ENCODE results near the gene NDUFB8. TPM values are rescaled to one million over a fixed set of nuclear protein-coding genes. Genes with fewer than 3 reads are reported as not detected.
A peak's percentile ranks its signal among the peaks of the same experiment; 100 is the strongest.

Gene NDUFB8
- total and polyA plus RNA-seq, 2 of the 4 experiments (the other 2 are of a cell fraction): 99.1 to 265 TPM

GRCh38 chr10:100535715-100536353 is 6.2 kb upstream of the NDUFB8 start, which contains the start of gene HIF1AN:
TSS of gene HIF1AN (plus strand) at chr10:100535943. CDS start at chr10:100535959, 16 bp downstream.
- TF ChIP-seq RAD21 (IDR thresholded peaks at IDR 0.05; ENCODE audit: low read length) (peak; percentile 25; the same call in 1 of the 2 replicates), MAZ (IDR thresholded peaks at IDR 0.05; ENCODE audit: borderline replicate concordance, low read depth, low read length) (peak; percentile 90; the same call in 1 of the 2 replicates), MAFK (IDR thresholded peaks at IDR 0.05; ENCODE audit: low read depth, low read length) (no peak), CTCF (conservative IDR thresholded peaks at IDR 0.05; ENCODE audit: low read depth, low read length) (peak; percentile 93), RFX5 (IDR thresholded peaks at IDR 0.05; ENCODE audit: low read depth, low read length) (no peak), SMC3 (IDR thresholded peaks at IDR 0.05; ENCODE audit: low read depth, low read length) (peak; percentile 31; the same call in 1 of the 2 replicates), RCOR1 (IDR thresholded peaks at IDR 0.05; ENCODE audit: insufficient replicate concordance, low read length) (peak; percentile 78), CEBPB (IDR thresholded peaks at IDR 0.05; ENCODE audit: low read depth, low read length) (no peak), CHD1 (IDR thresholded peaks at IDR 0.05; ENCODE audit: low read depth, low read length) (no peak), POLR2A (IDR thresholded peaks at IDR 0.05; ENCODE audit: low read depth, low read length) (peak; percentile 82)
- H4K20me1 ChIP-seq (ENCODE audit: insufficient read depth, low read length): 0 out of 2 replicates have a peak, but pooled peaks cover 6% of the 10 kb centered on the region
- H3K36me3 ChIP-seq (ENCODE audit: control insufficient read depth, insufficient read depth, low read length): peaks cover 17% of the 10 kb centered on the region
- ChIA-PET POLR2A (ENCODE audit: unreplicated experiment) (interaction anchor here (0.6 to 0.9 kb wide), 3 partner anchors 9 to 378 kb away, joined by 3 to 10 read pairs (median 6); no protein-coding TSS in a partner anchor), CTCF (interaction anchor here (0.5 to 2.1 kb wide), 9 partner anchors 9 to 342 kb away, joined by 3 to 5 read pairs (median 3); no protein-coding TSS in a partner anchor)
- intact Hi-C loops (cut with micrococcal nuclease) (loop anchor here (1.0 kb wide), 2 partner anchors 336 to 342 kb away; no protein-coding TSS in a partner anchor), in situ Hi-C loops (cut with MboI; ENCODE audit: low sequenced_read_pairs) (no loop called here), dilution Hi-C loops (cut with HindIII; ENCODE audit: low sequenced_read_pairs, unreplicated experiment) (no loop called here)
- H3K79me1 ChIP-seq (ENCODE audit: low read depth in 1 of 2, low read length in 2 of 2): peaks cover 23 to 39% of the 10 kb centered on the region in 2 experiments
- peak; percentile 100 for ATAC-seq (ENCODE audit: low read depth)
- H3K27me3 ChIP-seq (ENCODE audit: control insufficient read depth, insufficient read depth, low read length): no peaks in the 10 kb centered on the region
- H3K4ac ChIP-seq (ENCODE audit: low read depth, low read length): peak within 1 kb of the TSS; percentile 59
- peak within 1 kb of the TSS; percentile 10 for H2AK5ac ChIP-seq (ENCODE audit: low read depth, low read length)
- H3K9me1 ChIP-seq (ENCODE audit: insufficient read depth, low read length): 0 out of 2 replicates have a peak, but pooled peaks cover 3% of the 10 kb centered on the region
- H4K5ac ChIP-seq (ENCODE audit: low read depth, low read length): peak within 1 kb of the TSS; percentile 47
- peak within 1 kb of the TSS; percentile 68 for H3K4me3 ChIP-seq (ENCODE audit: insufficient read depth, low read depth, low read length)
- H3K4me2 ChIP-seq (ENCODE audit: low read depth, low read length): peak within 1 kb of the TSS; percentile 80
- H2BK15ac ChIP-seq (ENCODE audit: low read depth, low read length): no peak within 1 kb of the TSS
- 0% methylated on average over 11 of the region's 35 CpGs; no CpG with 5 or more reads in 1 of the 2 experiments for WGBS, 2 experiments (ENCODE audit: extremely low coverage in 2 of 2, insufficient read length in 1 of 2)
- peak within 1 kb of the TSS; percentile 67 for H3K9ac ChIP-seq (ENCODE audit: low read depth, low read length)
- H4K8ac ChIP-seq (ENCODE audit: low read depth in 2 of 2, low read length in 2 of 2): peak within 1 kb of the TSS; percentile 52 to 96
- H2BK20ac ChIP-seq (ENCODE audit: low read depth, low read length): 0 out of 2 replicates have a peak within 1 kb of the TSS, but pooled peaks have one; percentile 30
- H3K27ac ChIP-seq (ENCODE audit: insufficient read depth, low read length): peak within 1 kb of the TSS; percentile 57; the same call in 1 of the 2 replicates
- peak within 1 kb of the TSS; percentile 47; the same call in 1 of the 2 replicates for H3K56ac ChIP-seq (ENCODE audit: extremely low read depth, insufficient read depth, low read length)
- DNase-seq: peak; percentile 95
- peak within 1 kb of the TSS; percentile 32 for H3K23ac ChIP-seq (ENCODE audit: low read depth, low read length)
- peak within 1 kb of the TSS; percentile 45 for H2BK120ac ChIP-seq (ENCODE audit: low read depth, low read length)
- H3K18ac ChIP-seq (ENCODE audit: low read depth, low read length): peak within 1 kb of the TSS; percentile 7
- peaks cover 1% of the 10 kb centered on the region; the same call in 1 of the 2 replicates for H3K4me1 ChIP-seq (ENCODE audit: control insufficient read depth, insufficient read depth, low read length)
- no peaks in the 10 kb centered on the region for H3K9me3 ChIP-seq (ENCODE audit: control insufficient read depth, insufficient read depth, low read length)
- H2AK9ac ChIP-seq (replicated peaks; ENCODE audit: low read depth, low read length, poor library complexity): peak within 1 kb of the TSS; percentile 32
- peak within 1 kb of the TSS; percentile 58 for H4K91ac ChIP-seq (ENCODE audit: insufficient read depth, low read depth, low read length)
- H2AFZ ChIP-seq (replicated peaks; ENCODE audit: low read length, poor library complexity): peak within 1 kb of the TSS; percentile 93
- BruUV-seq (replicated peaks): TSS peak; percentile 82
- H2BK5ac ChIP-seq (ENCODE audit: low read depth, low read length, poor library complexity, severe bottlenecking): peak within 1 kb of the TSS; percentile 10
- H3K14ac ChIP-seq (replicated peaks; ENCODE audit: low read depth, low read length): peak within 1 kb of the TSS; percentile 87

All from IMR-90 (cell line).